ENCODE measurements around the gene TLR3.

TLR3 gene

DNA sequence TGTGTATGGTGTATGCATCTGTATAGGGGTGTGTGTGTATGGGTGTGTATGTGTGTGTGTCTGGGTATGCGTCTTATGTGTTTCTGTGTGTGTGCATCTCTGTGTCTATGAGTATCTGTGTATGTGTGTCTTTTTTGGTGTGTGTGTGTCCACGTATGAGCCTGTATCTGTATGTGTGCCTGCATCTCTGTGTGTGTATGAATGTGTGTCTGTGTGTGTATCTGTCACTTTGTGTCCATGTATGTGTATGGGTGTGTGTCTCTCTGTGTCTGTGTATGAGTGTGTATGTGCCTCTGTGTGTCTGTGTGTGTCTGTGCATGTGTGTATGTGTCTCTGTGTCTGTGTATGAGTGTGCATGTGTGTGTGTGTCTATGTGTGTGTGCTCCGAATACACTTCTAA lies 59.9 kb downstream of the TLR3 start:
- Histone ChIP-seq H3K27ac (no peak overlapping the region), H3K4me3 (ENCODE audit: low read depth, low read length) (no peak overlapping the region), H3K4me1 (no peaks in the 10 kb centered on the region), H3K9ac (no peak overlapping the region), H3K36me3 (ENCODE audit: control insufficient read depth, insufficient read depth, low read length) (no peaks in the 10 kb centered on the region), H3K9me3 (ENCODE audit: control insufficient read depth, low read length) (no peaks in the 10 kb centered on the region), H2AFZ (no peak overlapping the region), H3K27me3 (ENCODE audit: control insufficient read depth, insufficient read depth, low read length) (no peaks in the 10 kb centered on the region), H3K4me2 (ENCODE audit: low read length) (no peak overlapping the region), H3K79me2 (no peaks in the 10 kb centered on the region)
- TF ChIP-seq, protein P1, sequence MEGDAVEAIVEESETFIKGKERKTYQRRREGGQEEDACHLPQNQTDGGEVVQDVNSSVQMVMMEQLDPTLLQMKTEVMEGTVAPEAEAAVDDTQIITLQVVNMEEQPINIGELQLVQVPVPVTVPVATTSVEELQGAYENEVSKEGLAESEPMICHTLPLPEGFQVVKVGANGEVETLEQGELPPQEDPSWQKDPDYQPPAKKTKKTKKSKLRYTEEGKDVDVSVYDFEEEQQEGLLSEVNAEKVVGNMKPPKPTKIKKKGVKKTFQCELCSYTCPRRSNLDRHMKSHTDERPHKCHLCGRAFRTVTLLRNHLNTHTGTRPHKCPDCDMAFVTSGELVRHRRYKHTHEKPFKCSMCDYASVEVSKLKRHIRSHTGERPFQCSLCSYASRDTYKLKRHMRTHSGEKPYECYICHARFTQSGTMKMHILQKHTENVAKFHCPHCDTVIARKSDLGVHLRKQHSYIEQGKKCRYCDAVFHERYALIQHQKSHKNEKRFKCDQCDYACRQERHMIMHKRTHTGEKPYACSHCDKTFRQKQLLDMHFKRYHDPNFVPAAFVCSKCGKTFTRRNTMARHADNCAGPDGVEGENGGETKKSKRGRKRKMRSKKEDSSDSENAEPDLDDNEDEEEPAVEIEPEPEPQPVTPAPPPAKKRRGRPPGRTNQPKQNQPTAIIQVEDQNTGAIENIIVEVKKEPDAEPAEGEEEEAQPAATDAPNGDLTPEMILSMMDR (IDR thresholded peaks at IDR 0.05), result no peak

DNA sequence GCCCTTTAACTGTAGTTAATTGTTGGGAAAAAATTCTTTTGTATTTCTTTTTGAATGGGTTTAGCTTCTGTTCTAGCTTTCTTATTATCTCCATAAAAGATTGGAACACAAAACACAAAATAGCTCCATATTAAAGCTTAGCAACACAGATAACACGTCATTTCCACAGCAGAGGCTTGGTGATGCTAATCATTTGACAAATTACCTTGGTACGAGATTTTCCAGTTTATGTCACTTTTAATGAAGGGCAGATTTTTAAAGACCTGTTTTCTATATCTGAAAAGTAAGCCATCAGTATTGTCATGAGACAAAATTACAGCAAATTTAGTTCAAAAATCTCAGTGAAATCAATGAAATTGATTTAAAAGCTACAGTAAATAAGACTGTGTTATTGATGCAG lies 63.0 kb downstream of the TLR3 start:
- Histone ChIP-seq H3K4me3 (ENCODE audit: low read depth, low read length) (no peak overlapping the region), H3K27me3 (ENCODE audit: control insufficient read depth, insufficient read depth, low read length) (no peaks in the 10 kb centered on the region), H3K9me3 (ENCODE audit: control insufficient read depth, low read length) (no peaks in the 10 kb centered on the region), H3K9ac (no peak overlapping the region), H3K79me2 (no peaks in the 10 kb centered on the region), H3K36me3 (ENCODE audit: control insufficient read depth, insufficient read depth, low read length) (no peaks in the 10 kb centered on the region), H3K4me2 (ENCODE audit: low read length) (no peak overlapping the region), H2AFZ (no peak overlapping the region), H3K27ac (no peak overlapping the region), H3K4me1 (no peaks in the 10 kb centered on the region)
- TF ChIP-seq, protein P1 (IDR thresholded peaks at IDR 0.05), result no peak

DNA sequence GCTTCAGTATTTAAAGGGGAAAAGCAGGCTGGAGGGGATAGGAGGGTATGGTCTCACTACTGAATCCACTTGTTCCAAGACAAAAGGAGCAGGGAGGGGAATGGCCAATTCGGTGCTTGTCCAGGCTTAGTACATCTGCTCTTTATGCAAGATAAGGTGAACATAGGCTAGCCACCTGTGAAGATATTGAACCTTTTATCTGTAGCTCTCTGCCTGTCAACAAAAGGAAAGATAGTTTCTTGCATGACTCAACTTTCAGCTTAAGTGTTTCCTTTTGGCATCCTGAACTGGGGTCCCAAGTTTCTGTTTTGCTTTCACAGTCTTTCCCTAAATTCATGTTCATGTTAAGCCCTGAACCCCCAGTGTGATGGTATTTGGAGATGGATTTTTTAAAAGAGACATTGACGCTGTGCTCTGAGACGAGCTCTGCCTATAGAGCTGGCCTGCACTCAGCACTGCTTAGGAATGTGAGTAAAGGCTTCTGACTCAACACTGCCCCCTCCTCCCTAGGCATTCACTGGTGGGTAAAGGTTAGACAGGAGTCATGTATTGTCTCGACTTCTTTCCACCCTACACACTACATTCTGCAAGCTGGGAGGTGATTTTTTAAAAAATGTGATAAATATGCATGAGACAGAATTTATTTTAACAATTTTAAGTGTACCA lies 63.8 kb downstream of the TLR3 start:
- no peak overlapping the region for H3K27ac ChIP-seq
- H3K79me2 ChIP-seq, result no peaks in the 10 kb centered on the region
- TF ChIP-seq, protein P1 (IDR thresholded peaks at IDR 0.05), result no peak
- no peaks in the 10 kb centered on the region for H3K27me3 ChIP-seq (ENCODE audit: control insufficient read depth, insufficient read depth, low read length)
- no peaks in the 10 kb centered on the region for H3K36me3 ChIP-seq (ENCODE audit: control insufficient read depth, insufficient read depth, low read length)
- no peaks in the 10 kb centered on the region for H3K9me3 ChIP-seq (ENCODE audit: control insufficient read depth, low read length)
- H3K4me2 ChIP-seq (ENCODE audit: low read length), result no peak overlapping the region
- H2AFZ ChIP-seq, result no peak overlapping the region
- no peak overlapping the region for H3K4me3 ChIP-seq (ENCODE audit: low read depth, low read length)
- H3K4me1 ChIP-seq, result no peaks in the 10 kb centered on the region
- H3K9ac ChIP-seq, result no peak overlapping the region

DNA sequence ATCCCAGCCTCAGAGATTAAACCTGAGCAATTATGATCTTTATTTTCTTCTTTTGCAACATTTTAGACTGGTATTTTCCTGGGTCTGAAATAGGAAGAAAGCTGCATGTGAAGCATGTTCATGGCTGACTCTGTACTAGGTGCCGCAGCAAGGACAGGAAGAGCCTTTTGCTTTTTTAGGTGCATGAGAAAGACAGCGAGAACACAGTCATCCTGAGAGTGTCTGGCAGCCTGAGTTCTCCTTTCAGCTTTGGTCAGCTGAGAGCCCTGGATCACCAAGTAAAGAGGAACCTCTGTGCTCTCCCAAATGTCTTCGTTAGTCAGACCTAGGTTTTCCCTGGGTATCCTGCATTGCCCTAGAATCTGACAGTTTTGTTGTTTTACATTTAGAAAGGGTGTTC lies 65.3 kb downstream of the TLR3 start:
- no peak overlapping the region for H2AFZ ChIP-seq
- TF ChIP-seq, protein P1 (IDR thresholded peaks at IDR 0.05), result no peak

DNA sequence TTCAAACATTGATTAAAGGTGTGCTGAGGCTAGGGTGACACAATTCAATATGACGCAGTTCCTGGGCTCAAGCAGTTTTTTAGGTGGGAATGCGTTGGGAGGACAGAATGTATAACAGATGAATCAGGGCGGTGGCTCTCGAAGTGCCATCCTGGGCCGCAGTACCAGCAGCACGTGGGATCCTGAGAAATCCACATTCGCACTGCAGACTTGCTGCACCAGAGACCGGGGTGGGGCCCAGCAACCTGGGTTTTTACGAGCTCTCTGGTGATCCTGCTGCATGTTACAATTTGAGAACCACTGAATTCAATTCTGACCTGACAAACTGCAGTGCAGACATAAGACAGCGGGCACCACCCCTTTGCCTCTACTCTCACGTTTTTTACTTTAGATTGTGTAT lies 65.9 kb downstream of the TLR3 start:
- Histone ChIP-seq H3K27ac (no peak overlapping the region), H3K36me3 (ENCODE audit: control insufficient read depth, insufficient read depth, low read length) (no peaks in the 10 kb centered on the region), H2AFZ (no peak overlapping the region), H3K4me2 (ENCODE audit: low read length) (no peak overlapping the region), H3K4me3 (ENCODE audit: low read depth, low read length) (no peak overlapping the region), H3K9ac (no peak overlapping the region), H3K4me1 (no peaks in the 10 kb centered on the region), H3K9me3 (ENCODE audit: control insufficient read depth, low read length) (no peaks in the 10 kb centered on the region), H3K79me2 (no peaks in the 10 kb centered on the region), H3K27me3 (ENCODE audit: control insufficient read depth, insufficient read depth, low read length) (no peaks in the 10 kb centered on the region)
- TF ChIP-seq, protein P1 (IDR thresholded peaks at IDR 0.05), result no peak

More for the DNA sequence above, 65.3 kb downstream of the TLR3 start:
- H3K4me3 ChIP-seq (ENCODE audit: low read depth, low read length), result no peak overlapping the region
- H3K9me3 ChIP-seq (ENCODE audit: control insufficient read depth, low read length), result no peaks in the 10 kb centered on the region
- no peaks in the 10 kb centered on the region for H3K79me2 ChIP-seq
- no peaks in the 10 kb centered on the region for H3K36me3 ChIP-seq (ENCODE audit: control insufficient read depth, insufficient read depth, low read length)
- H3K27me3 ChIP-seq (ENCODE audit: control insufficient read depth, insufficient read depth, low read length), result no peaks in the 10 kb centered on the region
- H3K9ac ChIP-seq, result no peak overlapping the region
- no peak overlapping the region for H3K4me2 ChIP-seq (ENCODE audit: low read length)
- no peaks in the 10 kb centered on the region for H3K4me1 ChIP-seq
- no peak overlapping the region for H3K27ac ChIP-seq
